C4-2B (cell line): Measurements from ENCODE around the gene FCER2.

Experiments used
- H3K27ac ChIP-seq: fragments of 450-650 bp; 2 replicates; pipeline ENCODE4 v1.5.1; 2017
- ZFX ChIP-seq: fragments of 450-650 bp; IDR thresholded peaks from 2 replicates; pipeline ENCODE4 v1.6.1; 2017
- TF ChIP-seq, protein P1 (sequence below): fragments of 450-650 bp; conservative IDR thresholded peaks from 2 replicates; pipeline ENCODE4 v1.5.1; 2017; ENCODE audit warnings: mild to moderate bottlenecking

Gene FCER2

DNA sequence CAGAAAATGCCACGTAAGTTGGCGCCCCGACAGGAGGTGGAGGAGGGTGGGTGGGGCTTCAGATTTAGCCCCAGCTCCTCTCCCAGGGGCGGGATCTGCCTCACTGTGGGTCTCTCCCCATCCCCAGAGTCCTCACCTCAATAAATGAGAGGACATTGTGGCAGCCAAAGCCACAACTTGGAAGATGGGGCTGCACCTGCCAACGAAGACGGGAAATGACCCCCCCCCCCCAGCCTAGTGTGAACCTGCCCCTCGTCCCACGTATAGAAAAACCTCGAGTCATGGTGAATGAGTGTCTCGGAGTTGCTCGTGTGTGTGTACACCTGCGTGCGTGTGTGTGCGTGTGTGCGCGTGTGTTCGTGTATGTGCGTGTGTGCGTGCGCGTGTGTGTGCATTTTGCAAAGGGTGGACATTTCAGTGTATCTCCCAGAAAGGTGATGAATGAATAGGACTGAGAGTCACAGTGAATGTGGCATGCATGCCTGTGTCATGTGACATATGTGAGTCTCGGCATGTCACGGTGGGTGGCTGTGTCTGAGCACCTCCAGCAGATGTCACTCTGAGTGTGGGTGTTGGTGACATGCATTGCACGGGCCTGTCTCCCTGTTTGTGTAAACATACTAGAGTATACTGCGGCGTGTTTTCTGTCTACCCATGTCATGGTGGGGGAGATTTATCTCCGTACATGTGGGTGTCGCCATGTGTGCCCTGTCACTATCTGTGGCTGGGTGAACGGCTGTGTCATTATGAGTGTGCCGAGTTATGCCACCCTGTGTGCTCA is 22.8 kb downstream of the FCER2 start:
- TF ChIP-seq, protein P1, sequence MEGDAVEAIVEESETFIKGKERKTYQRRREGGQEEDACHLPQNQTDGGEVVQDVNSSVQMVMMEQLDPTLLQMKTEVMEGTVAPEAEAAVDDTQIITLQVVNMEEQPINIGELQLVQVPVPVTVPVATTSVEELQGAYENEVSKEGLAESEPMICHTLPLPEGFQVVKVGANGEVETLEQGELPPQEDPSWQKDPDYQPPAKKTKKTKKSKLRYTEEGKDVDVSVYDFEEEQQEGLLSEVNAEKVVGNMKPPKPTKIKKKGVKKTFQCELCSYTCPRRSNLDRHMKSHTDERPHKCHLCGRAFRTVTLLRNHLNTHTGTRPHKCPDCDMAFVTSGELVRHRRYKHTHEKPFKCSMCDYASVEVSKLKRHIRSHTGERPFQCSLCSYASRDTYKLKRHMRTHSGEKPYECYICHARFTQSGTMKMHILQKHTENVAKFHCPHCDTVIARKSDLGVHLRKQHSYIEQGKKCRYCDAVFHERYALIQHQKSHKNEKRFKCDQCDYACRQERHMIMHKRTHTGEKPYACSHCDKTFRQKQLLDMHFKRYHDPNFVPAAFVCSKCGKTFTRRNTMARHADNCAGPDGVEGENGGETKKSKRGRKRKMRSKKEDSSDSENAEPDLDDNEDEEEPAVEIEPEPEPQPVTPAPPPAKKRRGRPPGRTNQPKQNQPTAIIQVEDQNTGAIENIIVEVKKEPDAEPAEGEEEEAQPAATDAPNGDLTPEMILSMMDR: no peak
- TF ChIP-seq ZFX: no peak
- no peak overlapping the region for H3K27ac ChIP-seq

DNA sequence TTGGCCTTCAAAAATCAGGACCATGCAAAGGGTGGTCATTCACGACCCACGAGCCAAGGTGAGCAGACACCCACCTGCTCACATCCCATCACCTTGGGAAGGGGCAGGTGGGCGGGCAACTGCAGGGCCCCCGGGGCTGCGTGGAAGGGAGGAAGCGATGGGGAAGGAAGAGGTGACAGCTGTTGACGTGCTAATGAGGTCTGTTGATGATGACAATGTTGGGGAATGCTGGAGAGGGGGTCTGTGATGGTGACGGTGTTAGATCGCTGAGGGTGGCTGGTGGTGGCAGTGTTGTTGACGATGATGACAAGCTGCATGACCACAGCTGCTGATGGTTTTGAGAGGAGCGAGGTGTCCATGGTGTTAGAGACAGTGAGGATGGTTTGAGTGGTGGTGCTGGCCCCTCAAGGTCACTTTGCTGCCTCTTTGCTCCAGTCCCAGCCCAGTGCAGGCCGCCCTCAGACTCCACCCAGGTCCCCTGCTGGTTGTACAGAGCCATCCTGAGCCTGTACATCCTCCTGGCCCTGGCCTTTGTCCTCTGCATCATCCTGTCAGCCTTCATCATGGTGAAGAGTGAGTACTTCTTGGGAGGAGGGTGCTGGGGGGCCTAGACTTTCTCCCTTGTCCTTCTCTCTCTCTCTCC is 24.1 kb downstream of the FCER2 start:
- H3K27ac ChIP-seq: no peak overlapping the region
- TF ChIP-seq ZFX: no peak
- TF ChIP-seq, protein P1: no peak

DNA sequence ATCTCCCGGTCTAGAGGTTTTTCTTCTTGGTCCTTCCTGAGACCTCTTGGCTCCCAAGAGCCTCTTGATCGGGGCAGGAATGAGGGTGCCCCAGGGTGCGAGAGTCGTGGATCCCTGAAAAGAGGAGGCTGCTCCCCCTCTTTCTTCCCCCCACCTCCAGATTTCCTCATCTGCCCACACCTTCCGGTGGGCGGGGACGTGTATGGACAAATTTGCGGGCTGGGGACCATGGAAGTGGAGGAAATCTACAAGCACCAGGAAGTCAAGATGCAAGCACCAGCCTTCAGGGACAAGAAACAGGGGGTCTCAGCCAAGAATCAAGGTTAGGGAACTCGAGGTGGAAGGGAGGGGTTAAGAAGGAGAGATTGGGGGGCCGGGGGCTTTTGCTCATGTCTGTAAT is 25.1 kb downstream of the FCER2 start, which contains the start of gene MCEMP1:
Gene MCEMP1 (plus strand): TSS at position 237 of the 400 bp plus-strand sequence. CDS start 31 bp downstream, at position 268.
- TF ChIP-seq, protein P1: no peak
- no peak for TF ChIP-seq ZFX
- no peak within 1 kb of the TSS for H3K27ac ChIP-seq

DNA sequence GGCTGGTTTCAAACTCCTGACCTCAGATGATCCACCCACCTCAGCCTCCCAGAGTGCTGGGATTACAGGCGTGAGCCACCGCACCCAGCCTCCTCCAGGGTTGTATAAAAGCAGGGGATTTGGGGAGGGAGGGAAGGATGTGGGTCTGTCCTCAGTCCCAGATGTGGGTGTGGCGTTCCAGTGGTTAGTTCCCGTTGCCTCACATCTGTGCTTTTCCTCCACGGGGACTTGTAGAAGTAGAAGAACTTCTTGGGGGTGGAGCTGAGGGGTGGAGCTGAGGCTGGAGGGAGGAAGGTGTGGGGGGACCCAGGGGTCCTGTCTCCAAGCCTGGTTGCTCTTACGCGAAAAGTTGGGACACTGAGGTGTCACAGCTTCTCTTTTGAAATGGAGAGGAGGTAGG is 25.6 kb downstream of the FCER2 start:
- H3K27ac ChIP-seq: no peak overlapping the region
- no peak for TF ChIP-seq ZFX
- TF ChIP-seq, protein P1: no peak

DNA sequence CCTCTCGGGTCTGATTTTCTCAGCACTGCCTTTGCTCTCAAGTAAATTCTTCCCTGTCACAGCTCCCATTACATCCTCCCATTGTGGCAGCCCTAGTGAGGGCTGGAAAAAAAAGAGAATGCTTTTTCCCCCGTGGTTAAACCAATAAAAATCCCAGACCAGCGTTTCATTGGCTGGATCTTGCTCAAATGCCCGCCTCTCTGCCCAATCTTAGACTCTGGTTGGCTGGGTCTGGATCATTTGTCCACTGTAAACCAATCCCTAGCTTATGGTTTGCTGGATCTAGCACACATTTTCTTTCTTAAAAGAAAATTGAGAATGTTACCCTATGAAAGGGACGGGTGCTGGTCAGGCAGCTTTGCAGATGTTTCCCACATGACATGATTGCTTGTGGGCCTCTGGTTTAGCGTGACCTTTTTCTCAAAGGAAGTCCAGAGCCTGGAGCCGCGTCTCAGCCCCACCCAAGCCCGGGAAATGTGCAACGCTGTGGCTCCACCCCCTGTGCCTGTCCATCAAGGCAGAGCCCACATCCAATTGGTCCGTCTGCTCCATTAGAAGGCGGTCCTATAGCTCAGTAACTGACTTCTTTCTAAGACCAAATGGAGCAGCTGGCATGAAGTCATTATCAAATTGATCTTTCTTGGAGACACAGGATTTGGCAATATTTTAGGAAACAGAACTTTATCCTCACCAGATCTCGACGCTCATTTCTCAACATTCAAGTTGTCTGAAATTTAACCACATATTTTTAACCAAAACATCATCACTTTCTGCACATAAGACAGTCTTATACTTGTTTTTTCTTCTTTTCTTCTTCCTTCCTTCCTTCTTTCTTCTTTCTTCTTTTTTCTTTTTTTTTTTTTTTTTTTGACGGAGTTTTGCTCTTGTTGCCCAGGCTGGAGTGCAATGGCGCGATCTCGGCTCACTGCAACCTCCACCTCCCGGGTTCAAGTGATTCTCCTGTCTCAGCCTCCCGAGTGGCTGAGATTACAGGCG is 27.6 kb downstream of the FCER2 start:
- TF ChIP-seq, protein P1: no peak
- no peak for TF ChIP-seq ZFX
- H3K27ac ChIP-seq: no peak overlapping the region

DNA sequence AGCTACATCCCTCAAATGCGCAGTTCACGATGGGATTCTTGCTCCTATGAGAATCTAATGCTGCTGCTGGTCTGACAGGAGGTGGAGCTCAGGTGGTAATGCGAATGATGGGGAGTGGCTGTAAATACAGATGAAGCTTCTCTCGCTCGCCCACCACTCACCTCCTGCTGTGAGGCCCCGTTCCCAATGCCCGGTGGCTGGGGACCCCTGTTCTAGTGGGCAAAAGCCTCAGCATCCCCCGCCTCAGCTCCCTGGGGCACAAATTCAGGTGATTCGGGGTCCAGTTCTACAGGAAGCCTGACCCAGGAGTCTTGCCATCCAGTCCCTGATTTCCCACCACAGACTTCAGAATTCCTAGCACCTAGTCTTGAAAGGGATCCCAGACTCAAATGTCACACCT is 29.4 kb downstream of the FCER2 start:
- no peak overlapping the region for H3K27ac ChIP-seq
- TF ChIP-seq, protein P1: no peak
- no peak for TF ChIP-seq ZFX
